Calu3 (cell line): ENCODE results near the gene TEKT3. TPM values are rescaled to one million over a fixed set of nuclear protein-coding genes. Genes with fewer than 3 reads are reported as not detected.

ENCODE experiments used
- BruUV-seq: library from RNA; stranded (reverse); fragments of 400-500 nt; replicated peaks from 2 replicates; lab custom pipeline; 2021; lab: Mats Ljungman, UMichigan
- CTCF ChIA-PET: fragments of 300-600 bp; sonication (Branson Sonifier 250); formaldehyde crosslinking; loops from one replicate; lab custom pipeline; 2022; ENCODE audit warnings: antibody characterized with exemption; lab: Charles Lee
- DNase-seq: peaks from one replicate; pipeline ENCODE4 v3.0.0; 2022
- H3K27ac Mint-ChIP-seq: one replicate; pipeline ENCODE4 v1.8.0; 2022; ENCODE audit warnings: mixed read lengths; ENCODE audit not compliant: unreplicated experiment
- H3K27me3 Mint-ChIP-seq: one replicate; pipeline ENCODE4 v1.8.0; 2022; ENCODE audit warnings: mixed read lengths; ENCODE audit not compliant: unreplicated experiment
- H3K36me3 Mint-ChIP-seq: one replicate; pipeline ENCODE4 v1.8.0; 2022; ENCODE audit warnings: mild to moderate bottlenecking, moderate library complexity, mixed read lengths; ENCODE audit not compliant: insufficient read depth, unreplicated experiment
- H3K4me1 Mint-ChIP-seq: one replicate; pipeline ENCODE4 v1.8.0; 2022; ENCODE audit warnings: mild to moderate bottlenecking, low read depth, mixed read lengths; ENCODE audit not compliant: unreplicated experiment
- H3K4me3 Mint-ChIP-seq: one replicate; pipeline ENCODE4 v1.8.0; 2022; ENCODE audit warnings: mild to moderate bottlenecking, low read depth, moderate library complexity, mixed read lengths; ENCODE audit not compliant: unreplicated experiment
- H3K9me3 Mint-ChIP-seq: one replicate; pipeline ENCODE4 v1.8.0; 2022; ENCODE audit warnings: low read depth, mixed read lengths; ENCODE audit not compliant: unreplicated experiment
- intact Hi-C: fragments of 100-400 bp; cut with micrococcal nuclease; formaldehyde crosslinking; loops from one replicate; pipeline ENCODE4 v1.10.0; 2022; ENCODE audit not compliant: unreplicated experiment
- total RNA-seq: library from RNA; stranded (reverse); gene quantifications from 2 replicates; pipeline ENCODE4 v1.2.3, GENCODE V29; 2022
- TF ChIP-seq, protein P1 (sequence below): fragments of 200-600 bp; IDR thresholded peaks from one replicate; pipeline ENCODE4 v1.8.0; 2022; ENCODE audit warnings: antibody characterized with exemption; ENCODE audit not compliant: unreplicated experiment

The TEKT3 gene
- total RNA-seq, 1 experiment from 2014 or later, result not detected

DNA sequence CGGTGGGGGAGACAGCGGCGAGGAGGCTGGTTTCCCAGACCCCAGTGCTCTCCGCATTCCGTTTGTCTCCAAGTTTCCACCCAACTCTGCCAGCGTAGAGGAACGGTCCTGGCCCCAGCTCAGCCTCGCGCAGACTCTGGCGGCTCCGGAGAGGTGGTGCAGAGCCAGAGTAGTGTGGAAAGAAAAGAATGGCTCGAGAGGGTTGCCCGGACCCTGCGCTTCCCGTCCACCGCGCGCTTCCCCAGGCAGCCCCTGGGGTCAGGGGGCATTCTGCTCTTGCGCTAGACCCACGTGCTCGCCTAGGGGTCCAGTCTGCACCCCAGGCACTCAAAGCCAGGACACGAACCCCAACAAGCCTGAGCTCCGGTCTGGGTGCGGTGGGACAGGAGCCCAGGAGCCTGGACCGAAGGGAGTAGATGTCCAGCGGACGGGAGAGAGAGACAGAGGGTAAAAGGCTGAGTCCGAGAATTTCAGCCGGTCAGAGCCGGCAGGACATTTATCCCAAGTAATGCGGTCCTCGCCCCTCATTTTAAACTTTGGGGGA, 80.1 kb downstream of the TEKT3 start:
- no TSS peak for BruUV-seq

DNA sequence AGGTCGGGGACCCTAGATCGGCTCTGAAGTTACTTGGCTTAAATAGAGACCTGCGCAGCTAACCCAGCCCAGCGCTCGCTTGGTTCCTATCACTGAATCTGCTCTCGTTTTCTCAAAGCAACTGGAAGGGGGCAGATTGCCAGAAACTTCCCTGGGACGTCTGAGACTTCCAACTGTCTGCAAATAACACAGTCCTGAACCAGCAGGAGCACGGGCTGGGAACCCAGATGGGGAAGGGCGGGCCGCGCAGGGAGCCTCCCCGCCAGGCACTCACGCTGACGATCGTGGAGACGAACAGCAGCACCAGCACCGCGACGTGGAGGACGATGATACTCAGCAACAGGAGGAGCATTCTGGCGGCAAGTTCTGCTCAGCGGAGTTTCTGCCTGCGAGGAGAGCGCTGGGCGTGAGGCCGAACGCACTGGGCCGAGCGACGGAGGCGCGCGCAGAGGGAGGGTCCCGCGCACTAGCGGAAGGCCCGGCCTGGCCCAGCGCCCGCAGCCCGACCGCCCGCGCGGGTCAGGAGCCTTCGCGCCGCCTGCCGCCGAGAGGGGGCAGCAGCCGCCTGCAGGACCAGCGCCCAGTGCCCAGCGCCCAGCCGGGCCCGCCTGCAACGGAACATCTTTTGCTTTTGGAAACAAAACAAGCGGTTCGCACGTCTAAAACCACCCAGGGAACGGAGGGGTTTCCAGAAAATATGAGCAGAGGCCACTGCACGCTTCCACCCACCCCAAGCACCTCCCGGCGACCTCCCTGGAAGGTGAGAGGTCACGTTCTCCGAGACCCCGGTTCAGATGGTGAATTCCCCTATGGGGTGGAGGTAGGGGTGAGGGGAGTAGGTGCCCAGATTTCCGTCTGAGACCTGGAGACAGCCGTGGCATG, 80.8 kb downstream of the TEKT3 start:
- intact Hi-C loops, result loop anchor here (1.0 to 2.0 kb wide), 2 partner anchors 117 to 242 kb away; no protein-coding TSS in a partner anchor
- Mint-ChIP-seq H3K27me3 (peaks cover 33% of the 10 kb centered on the region), H3K4me3 (peak overlapping the region; percentile 70), H3K9me3 (no peaks in the 10 kb centered on the region), H3K36me3 (no peaks in the 10 kb centered on the region), H3K4me1 (peaks cover 18% of the 10 kb centered on the region), H3K27ac (no peak overlapping the region)
- DNase-seq, result peak; percentile 77
- TF ChIP-seq, protein P1, sequence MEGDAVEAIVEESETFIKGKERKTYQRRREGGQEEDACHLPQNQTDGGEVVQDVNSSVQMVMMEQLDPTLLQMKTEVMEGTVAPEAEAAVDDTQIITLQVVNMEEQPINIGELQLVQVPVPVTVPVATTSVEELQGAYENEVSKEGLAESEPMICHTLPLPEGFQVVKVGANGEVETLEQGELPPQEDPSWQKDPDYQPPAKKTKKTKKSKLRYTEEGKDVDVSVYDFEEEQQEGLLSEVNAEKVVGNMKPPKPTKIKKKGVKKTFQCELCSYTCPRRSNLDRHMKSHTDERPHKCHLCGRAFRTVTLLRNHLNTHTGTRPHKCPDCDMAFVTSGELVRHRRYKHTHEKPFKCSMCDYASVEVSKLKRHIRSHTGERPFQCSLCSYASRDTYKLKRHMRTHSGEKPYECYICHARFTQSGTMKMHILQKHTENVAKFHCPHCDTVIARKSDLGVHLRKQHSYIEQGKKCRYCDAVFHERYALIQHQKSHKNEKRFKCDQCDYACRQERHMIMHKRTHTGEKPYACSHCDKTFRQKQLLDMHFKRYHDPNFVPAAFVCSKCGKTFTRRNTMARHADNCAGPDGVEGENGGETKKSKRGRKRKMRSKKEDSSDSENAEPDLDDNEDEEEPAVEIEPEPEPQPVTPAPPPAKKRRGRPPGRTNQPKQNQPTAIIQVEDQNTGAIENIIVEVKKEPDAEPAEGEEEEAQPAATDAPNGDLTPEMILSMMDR, result peak; percentile 41
- CTCF ChIA-PET, result interaction anchor here (1.2 kb wide), 1 partner anchor 242 kb away, joined by 8 read pairs; no protein-coding TSS in a partner anchor
- BruUV-seq, result no TSS peak

More for the DNA sequence above, 80.1 kb downstream of the TEKT3 start:
- CTCF ChIA-PET, result interaction anchor here (0.6 to 1.2 kb wide), 2 partner anchors 236 to 242 kb away, joined by 3 to 8 read pairs; no protein-coding TSS in a partner anchor
- peak; percentile 22 for DNase-seq
- Mint-ChIP-seq H3K4me3 (peak overlapping the region; percentile 70), H3K36me3 (no peaks in the 10 kb centered on the region), H3K4me1 (peaks cover 18% of the 10 kb centered on the region), H3K27me3 (peaks cover 40% of the 10 kb centered on the region), H3K9me3 (no peaks in the 10 kb centered on the region), H3K27ac (no peak overlapping the region)
- TF ChIP-seq, protein P1, result no peak
- intact Hi-C loops, result loop anchor here (2.0 kb wide), 1 partner anchor 241 kb away; no protein-coding TSS in a partner anchor

DNA sequence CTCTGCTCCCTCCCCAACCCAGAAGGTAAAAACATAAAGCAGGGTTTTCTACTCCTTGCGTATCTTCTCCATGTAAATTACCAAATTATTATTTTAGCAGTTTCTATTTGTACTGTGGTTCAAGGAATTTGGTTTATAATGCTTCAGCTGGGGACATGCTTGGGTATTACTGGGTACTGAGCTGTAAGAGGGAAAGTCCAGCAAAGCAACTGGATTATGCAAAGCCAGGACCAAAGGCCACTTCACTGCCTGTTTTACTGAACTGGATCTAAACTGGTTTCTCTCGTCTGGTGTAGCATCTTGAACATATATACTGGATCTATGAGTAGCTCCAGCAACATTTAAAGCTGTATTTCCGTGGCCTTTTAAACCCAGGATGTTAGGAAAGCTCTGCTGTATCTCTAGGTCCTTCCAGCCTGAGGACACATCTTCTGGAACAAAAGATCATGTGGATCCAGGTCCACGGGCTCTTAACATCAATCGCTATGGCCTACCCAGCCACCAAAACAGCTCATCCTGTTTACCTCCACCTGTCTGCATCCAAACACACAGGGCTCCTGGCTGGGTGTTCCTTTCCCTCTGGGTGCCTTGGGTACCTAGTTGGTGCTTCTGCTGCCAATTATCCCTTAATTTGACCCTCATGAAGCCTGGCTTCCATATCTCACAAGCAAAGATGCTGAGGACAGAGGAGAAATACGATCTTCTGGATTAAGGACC, 83.4 kb downstream of the TEKT3 start:
- intact Hi-C loops, result no loop called here
- H3K36me3 Mint-ChIP-seq, result no peaks in the 10 kb centered on the region
- peaks cover 4% of the 10 kb centered on the region for H3K9me3 Mint-ChIP-seq
- H3K4me1 Mint-ChIP-seq, result peaks cover 8% of the 10 kb centered on the region
- TF ChIP-seq, protein P1, result no peak
- no peak for DNase-seq
- H3K27me3 Mint-ChIP-seq, result peaks cover 21% of the 10 kb centered on the region
- CTCF ChIA-PET, result interaction anchor here (0.5 to 1.5 kb wide), 2 partner anchors 37 to 245 kb away, joined by 4 read pairs; no protein-coding TSS in a partner anchor
- H3K27ac Mint-ChIP-seq, result no peak overlapping the region
- no TSS peak for BruUV-seq
- no peak overlapping the region for H3K4me3 Mint-ChIP-seq

DNA sequence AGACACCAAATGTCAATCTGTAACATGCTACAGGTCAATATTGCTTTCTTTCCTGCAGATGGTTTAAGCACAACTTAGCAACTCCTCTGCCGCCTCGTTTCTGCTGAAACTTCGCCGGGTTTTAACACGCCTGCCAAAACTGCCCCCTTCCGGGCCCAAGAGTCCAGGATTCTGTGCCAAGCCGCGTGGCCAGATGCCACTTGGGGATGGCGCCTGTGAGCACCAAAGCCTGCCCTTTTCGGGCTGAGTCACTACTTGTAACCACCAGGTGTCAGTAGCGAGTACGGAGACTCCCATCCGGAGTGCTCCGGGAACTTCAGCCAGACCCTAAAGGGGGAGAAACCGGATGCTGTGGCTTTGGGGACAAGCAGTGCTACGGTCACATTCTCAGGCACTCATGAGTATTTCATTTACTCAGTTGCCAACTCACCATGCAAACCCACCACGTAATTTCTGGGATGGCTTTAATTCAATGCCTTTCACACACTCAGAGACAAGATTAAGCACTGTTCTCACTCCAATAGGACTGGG, 84.1 kb downstream of the TEKT3 start:
- TF ChIP-seq, protein P1, result peak; percentile 71
- DNase-seq, result peak; percentile 69
- Mint-ChIP-seq H3K36me3 (no peaks in the 10 kb centered on the region), H3K4me3 (no peak overlapping the region), H3K27me3 (peaks cover 16% of the 10 kb centered on the region), H3K9me3 (peaks cover 4% of the 10 kb centered on the region), H3K4me1 (peaks cover 4% of the 10 kb centered on the region), H3K27ac (no peak overlapping the region)
- CTCF ChIA-PET, result interaction anchor here (0.6 to 1.5 kb wide), 2 partner anchors 232 to 246 kb away, joined by 4 to 7 read pairs; no protein-coding TSS in a partner anchor
- no TSS peak for BruUV-seq
- intact Hi-C loops, result no loop called here
